ENCODE results near the gene C2orf72.
"Not testable (repeated sequence)": the region's sequence is repeated elsewhere in the genome, so short reads cannot be mapped to it uniquely, and the experiment has no call there.

The C2orf72 gene
- total RNA-seq = 0 reads per million in 2 donors

DNA sequence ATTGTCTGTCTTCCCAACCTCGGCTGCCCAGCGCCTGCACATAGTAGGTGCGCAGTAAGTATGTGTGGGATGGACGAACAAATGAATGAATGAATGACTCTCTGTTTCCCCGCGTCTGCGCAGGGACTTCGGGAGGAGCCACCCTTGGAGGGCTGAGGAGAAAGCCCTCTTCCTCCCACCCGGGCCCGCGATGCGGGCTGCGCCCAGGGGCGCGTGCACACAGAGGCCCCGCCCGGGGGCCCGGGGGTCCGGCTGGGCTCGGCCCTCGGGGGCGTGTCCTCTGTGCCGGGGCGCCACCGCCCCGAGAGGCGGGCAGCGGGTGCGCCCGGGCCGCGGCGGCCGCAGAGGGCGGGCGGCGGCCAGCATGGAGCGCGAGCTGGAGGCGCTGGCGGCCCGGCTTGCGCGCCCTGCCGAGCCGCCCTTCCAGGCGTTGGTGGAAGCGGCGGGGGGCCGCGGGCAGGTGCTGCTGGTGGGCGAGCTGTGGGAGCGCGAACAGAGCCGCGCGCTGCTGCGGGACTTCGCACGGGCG is at the start of gene C2orf72:
C2orf72 (plus strand) TSS at position 322 of the 529 bp plus-strand sequence; CDS start at position 365, 43 bp downstream.
- DNase-seq = no peak

DNA sequence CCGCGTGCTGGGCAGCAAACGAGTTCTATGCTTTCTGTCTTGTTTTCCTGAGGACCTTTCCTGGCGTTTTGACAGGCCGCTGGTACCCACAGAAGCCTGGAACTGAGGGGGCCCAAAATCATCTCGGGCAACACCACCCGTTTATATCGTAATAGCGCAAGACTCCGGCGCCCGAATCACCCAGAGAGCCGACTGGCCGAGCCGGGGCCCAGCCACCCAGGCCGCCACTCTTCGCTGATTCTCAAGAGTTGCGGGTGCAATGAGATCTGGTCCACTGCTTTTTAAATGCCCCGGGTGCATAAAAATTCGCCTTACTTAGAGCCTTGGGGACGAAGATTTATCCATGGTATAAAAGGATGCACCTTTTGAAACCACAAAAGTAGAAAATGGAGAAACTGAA is 47.6 kb upstream of the C2orf72 start:
- no peak for DNase-seq

DNA sequence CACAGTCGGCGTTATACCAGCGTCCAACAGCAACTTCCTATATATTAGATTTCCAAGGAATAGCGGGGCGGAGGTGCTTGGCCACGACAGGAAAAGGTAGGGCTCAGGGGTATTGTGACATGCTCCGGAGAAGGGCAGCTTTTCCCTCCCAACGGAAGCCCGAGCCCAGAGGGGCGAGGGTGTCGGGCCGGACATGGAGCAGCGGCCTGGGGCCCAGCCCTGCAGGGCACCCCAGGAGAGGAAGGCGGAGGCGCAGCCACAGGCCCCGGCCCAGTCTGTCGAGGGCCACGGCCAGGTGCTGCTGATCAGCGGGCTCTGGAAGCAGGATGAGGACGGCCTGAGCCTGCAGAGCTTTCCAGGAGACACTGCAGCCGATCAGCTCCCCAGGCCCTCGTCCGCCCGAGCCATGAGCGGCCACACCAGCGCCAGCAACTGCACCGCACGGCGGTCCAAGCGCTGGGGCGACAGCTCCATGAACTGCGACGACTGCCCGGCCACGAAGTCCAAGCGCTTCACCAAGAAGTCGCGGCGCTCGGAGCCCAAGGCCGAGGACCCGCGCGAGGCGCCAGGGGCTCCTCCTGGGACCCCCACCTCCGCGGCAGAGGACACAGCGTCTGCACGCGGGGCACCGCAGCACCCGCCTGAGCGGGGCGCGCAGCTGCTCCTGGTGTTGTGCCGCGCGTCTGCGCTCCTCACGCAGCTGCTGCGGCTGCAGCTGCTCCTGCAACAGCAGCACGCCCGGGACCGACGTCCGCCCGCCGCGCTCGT is 47.0 kb upstream of the C2orf72 start:
- DNase-seq = no peak

DNA sequence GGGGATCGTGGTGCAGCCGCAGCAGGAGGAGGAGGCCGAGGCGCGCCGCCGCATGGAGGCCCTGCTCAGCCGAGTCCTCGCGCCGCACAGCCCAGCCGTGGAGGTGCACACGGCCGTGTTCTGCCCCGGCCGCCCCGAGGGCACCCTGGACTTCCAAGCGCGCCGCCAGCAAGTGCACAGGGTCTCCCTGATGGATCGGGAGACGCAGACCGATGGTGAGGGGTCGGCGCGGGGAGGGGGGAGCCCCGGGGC is 46.5 kb upstream of the C2orf72 start:
- DNase-seq = no peak

DNA sequence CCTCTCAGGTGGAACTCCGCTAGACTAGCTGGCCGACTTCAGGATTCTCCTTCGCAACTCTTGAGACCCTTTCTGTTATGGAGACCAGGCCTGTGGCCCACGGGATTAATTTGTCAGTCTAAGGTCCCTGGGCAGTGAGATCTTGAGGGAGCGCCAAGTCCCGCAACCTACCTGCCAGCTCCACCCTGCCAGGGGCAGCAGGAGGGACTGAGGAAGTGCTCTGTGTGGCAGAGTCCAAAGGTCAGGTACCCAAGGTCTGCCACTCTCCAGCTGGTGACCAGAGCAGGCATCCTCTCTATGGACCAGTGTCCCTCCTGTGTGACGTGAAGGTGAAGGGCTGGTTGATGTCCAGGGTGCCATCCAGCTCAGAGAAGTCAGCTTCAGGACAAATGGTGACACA is 45.7 kb upstream of the C2orf72 start:
- no peak for DNase-seq

DNA sequence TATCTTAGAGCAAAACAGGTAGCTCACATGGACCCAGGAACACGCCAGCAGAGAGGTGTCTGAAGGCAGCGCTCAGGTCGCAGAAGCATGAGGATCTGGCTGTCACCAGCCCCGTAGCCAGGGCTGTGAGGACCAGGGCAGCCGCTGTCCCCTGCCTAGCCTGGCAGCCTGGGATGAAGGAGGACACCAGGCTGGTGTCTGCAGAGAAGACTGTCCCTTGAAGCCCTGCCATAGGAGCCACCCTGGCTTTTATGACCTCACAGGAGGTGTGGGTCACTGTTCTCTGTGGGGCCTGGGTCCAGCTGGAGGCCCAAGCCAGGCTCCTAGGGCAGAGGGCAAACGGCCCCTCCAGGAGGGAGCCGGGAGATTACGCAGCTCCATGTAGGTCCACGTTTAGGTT is 41.5 kb upstream of the C2orf72 start, which contains the start of gene SPATA3:
SPATA3 (plus strand) TSS at position 301 of the 400 bp plus-strand sequence. CDS start 113 bp downstream, outside the sequence.
- DNase-seq = no peak

DNA sequence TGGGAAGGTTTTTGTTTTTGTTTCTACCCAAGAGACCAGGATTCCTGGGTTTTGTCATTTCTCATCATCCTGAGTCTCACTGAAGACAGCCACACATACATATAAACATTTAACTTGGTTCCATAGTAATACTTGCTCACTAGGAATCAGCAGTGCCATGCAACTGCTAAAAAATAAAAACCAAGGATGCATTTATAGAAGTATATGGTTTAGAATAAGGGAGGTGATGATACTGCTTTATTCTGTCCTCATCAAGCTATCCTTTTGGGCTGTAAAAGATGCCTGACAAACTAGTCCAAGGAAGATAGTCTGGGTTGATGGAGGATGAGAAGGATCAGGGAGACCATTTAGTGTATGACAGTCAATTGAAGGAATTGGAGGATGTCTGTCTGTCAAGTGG is 40.7 kb upstream of the C2orf72 start:
- no peak for DNase-seq

DNA sequence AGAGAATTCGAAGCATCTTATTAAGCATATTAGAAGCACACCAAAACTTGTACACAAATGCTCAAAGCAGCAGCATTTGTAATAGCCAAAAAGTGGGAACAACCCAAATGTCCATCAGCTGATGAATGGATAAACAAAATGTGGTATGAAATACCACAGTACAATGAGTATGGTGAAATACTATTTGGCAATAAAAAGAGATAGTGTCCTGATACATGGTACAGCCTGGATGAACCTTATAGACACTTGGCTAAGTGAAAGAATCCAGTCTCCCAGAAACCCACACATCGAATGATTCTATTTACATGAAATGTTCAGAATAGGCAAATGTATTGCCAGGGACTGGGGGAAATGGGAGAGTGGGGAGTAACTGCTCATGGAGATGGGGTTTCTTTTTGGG is 38.4 kb upstream of the C2orf72 start:
- no peak for DNase-seq

DNA sequence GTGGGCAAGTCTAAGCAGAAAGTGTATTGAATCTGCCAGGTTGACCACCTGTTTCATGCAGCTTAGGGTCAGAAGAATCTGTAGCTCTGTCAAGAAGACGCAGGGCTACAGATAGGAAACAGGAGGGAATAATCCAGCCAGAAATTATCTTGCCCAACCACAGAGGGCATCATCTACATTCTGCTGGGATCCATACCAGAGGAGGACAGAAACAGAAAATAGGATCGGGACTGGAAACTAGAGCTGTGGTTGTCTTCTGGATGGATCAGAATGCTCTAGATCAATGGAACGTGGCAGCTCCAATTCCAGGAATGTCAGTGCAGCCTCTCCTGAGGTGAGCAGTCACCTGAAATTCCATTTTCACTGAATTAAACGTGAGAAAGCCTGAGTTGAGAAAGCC is 37.8 kb upstream of the C2orf72 start:
- no peak for DNase-seq

DNA sequence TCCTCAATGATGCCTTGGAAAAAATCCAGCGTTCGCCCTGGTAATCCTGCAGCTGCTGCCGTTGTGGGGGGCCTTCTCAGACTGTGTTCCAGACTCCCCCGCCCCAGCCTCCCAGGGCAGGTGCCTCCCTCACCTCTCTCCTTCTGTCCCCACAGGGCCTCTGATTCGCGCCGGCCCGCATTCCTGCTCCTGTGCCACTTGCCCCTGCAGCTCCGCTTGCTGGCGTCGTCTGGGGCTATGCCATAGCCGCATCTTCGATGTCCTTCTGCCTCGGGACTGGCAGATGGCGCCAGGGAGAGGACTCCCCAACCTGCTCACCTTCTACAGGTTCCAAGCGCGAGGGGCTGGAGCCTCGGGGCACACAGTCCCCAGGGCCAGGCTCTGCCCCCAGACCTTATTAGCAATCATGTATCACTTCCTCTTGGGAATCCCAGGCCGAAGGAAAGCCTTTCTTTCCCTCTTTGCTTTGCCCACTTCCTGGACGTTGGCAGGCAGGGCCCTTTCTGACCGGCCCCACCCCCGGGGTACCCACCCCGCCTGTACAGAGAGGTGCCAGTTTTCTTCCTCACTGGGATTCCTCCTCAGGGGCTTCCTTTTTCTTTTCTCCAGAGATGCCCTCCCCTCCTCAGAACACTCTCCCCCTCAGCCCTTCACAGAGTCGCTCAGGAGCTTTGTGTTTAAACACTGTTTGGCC is 37.0 kb upstream of the C2orf72 start:
- DNase-seq = no peak

DNA sequence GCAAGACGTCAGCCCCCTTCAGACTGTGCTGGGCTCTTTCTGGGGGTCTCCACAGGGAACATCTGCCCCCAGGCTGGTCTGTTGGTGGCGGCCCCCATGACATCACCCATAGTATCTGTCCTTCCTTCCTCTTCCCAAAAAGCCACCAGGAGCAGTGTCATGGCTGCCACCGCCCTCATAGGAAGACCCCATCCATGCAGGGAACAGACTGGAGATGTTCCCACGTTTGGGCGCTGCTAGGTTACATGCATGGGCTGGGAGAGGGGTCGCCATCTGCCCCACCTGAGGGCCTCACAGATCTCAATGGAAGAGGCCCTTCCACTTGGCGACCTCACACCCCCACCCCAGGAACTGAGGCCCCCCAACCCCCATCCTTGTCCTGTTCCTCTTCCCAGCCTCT is 36.3 kb upstream of the C2orf72 start:
- no peak for DNase-seq

DNA sequence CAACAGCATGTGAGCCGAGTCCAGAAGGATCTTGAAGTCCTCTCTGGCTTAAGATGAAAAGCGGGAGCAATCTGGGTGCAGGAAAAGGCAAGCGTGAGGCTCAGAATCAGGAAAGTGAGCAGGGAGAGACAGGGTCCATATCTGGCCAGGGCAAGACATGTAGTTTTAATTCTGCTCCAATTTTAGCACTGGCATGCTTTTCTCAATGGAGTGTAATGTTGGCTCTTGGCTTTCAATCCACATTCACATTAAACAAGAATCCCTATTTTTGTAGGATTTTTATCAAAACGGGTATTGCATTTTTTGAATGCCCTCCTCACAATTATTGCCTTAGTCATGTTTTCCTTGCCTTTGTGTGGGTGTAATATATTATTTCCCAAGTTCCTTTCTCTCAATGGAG is 35.4 kb upstream of the C2orf72 start:
- DNase-seq = no peak

DNA sequence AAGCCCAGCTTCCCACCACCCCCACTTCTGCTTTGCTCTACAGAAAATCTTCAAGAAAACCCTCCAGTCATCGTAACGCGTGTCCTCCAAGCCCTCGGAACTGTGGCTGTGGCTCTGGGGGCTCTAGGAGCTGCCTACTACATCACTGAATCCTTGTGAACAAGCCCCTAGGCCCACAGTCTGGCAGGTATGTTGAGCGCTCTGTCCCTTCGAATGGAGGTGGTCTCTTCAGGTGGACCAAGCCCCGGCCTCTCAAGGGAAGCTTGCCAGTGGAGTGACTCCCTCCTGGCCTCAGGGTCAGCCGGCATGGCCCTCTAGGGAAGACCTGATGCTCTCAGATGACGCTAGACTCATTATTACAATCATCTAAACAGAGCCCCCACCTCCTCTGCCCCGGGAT is 34.7 kb upstream of the C2orf72 start:
- no peak for DNase-seq

DNA sequence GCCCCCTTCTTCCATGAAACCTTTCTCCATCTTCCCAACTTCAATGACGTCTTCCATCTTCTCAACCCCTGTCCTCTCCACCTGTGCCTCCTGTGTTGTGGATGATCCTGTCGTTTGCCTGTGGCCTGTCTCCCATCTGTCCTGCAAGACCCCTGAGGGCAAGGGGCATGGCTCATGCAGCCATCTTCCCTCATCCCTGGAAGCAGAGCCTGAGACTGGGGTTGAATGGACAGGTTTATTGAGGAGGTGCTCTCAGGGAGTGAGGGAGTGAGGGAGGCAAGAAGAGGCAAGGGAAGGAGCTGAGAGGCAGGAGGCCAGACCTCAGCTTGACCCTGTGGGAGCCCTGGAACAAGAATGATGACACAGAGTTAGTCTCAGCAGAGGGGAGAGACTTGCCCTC is 34.1 kb upstream of the C2orf72 start:
- no peak for DNase-seq

DNA sequence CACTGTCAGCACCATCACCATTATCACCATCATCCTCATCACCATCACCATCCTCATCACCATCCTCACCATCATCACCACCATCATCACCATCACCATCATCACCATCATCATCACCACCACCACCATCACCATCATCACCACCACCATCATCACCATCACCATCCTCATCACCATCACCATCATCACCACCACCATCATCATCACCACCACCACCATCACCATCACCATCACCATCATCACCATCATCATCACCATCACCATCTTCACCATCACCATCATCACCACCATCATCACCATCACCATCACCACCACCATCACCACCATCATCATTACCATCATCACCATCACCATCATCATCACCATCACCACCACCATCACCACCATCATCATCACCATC is 32.4 kb upstream of the C2orf72 start:
- DNase-seq = not testable (repeated sequence)

DNA sequence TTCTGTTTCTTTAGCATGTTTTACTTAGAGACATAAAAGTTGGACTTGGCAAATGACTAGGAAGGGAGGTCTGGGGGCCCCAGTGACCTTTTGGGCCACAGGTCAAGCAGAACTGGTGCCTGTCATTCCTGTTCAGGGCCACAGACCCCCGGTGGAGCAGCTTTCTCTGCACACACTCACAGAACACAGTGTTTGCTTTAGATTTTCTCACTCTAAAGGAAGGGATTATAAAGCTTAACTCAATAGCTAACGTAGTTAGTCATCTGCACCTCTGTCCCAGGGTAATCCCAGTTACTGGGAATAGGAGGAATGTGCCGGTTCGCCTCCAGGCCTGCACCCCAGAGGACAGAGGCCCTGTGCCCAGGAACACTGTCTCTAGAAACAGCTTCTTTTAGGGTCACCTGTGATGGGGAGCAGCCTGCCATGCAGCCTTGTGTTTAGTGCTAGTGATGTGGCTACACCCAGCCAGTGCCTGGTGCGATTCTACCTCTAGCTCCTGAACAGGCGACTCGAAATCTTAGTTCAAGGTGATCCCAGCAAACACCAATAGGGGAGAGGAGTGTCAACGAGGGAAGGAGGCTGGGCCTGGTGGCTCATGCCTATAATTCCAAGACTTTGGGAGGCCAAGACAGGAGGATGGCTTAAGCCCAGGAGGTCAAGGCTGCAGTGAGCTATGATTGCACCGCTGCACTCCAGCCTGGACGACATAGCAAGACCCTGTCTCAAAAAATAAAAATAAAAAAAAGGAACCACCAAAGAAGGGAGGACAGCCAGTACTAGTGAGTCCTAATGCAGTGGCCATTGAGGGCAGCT is 29.8 kb upstream of the C2orf72 start:
- no peak for DNase-seq

DNA sequence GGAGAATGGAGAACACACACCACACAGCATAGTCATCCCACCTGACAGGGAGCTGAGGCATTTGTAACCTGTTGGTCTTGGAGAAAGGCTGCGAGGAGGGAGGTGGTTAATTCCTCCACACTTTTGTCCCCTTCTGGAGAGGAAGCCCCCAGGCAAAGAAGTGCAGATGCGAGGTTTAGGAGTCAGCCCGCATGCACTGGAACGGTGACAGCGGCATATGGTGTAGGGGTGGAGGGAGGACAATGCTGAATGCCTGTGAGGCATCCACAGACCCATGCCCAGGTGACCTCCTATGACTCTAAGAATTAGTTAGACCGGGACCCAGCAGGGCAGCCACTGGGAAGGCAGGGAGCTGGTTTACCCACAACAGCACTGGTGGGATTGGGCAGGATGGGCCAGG is 29.2 kb upstream of the C2orf72 start:
- no peak for DNase-seq

DNA sequence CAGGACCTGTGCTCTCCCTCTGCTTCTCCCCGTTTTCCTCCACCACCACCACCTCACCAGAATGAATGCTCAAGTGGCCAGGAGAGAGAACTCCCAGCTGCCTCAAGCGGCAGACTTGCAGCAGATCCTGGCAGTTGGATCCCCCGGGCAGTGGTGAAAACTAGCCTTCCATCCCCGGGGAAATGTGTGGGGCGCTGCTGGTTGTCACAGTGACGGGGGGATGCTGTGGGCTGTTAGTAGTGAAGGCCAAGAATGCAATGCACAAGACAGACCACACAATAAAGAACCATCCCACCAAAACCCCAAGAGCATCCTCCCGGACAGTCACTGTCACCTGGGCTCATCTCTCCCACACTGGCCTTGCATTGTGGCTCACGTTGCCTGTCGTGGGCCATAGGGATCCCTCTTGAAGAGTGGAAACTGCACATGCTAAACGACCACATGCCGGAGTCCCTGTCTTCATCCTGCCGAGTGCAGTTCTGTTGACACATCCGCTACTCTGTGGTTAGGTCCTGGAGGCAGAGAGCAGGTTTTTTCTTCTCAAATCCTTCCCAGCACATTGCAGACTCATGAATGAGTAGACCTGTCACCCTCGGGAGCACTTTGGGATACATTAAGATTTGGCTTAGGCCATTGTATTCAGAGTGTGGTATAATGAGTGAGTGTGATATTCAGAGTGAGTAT is 27.9 kb upstream of the C2orf72 start:
- no peak for DNase-seq

DNA sequence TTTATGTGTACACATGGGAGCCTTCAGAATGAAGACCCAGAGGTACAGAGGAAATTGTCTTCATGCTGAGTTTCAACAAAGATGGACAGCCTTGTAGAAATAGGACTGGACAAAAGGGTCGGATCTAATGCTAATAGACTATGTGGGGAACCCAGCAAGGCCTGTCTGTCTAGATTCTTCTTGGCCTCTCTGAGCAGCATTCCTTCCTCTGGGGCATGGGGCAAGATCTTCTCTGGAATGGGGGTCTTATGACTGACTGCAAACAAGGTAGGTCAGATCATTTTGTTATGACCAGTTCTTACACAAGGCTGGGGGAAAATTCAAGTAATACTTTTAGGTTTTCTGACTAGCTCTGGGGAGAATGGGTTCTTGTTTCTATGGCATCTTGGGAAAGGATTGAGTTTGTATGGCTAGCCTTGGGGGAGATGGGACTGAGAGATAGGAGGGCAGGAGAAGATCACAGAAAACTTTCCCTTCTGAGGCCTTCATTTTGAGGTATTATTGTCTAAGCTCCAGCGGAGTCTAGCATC is 27.1 kb upstream of the C2orf72 start:
- DNase-seq = no peak

DNA sequence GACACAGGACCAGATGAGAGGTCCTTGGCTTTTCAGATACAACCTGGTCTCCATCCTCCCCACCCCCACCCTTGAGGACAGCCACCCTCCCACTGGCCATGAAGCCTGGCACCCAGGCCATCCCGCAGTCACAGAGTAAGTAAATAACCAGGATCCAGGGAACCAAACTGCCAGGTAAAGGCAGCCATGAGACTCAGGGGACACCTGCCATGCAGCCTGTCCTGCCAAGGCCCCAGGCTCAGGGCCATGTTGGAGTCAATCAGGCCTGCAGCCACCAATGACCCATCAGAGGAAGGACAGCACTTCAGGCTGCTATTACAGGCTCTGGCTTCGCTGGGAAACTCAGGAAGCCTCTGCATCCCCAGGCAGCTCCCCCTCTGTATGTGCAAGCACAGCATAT is 25.8 kb upstream of the C2orf72 start:
- no peak for DNase-seq

DNA sequence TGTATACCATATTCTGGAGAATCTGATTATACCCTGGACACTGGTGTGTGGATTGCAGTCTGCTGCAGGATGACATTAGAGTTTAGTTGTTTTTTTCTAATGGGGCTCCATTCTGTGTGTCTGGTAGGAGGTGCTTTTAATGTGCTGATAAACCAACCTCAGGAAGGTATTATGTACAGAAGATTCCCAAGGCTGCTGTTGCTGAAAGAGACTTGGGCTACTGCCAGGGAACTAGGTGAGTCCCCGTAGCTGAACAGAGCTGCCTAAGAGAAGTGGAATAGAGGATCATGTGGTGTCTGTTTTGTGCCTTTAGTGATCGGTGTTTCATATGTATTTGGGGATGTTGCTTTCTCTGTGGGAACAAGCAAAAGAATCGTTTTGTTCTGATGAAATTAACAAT is 24.9 kb upstream of the C2orf72 start:
- DNase-seq = no peak

DNA sequence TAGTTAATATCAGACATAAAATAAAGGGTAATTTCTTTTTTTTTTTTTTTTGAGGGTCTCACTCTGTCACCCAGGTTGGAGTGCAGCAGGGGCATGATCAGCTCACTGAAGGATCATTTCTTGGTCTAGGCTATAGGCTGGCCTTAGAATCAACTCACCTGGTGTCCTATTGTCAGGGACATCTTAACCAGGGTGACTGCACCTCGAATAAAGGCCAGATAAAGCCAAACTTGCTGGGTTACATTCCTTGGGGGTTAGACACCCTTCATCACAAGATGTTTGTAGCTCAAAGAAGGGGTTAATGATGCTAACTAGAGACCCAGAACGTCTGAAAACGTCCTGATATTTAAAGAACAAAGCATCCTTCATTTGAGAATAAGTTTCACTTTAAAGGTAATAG is 23.5 kb upstream of the C2orf72 start:
- DNase-seq = no peak

DNA sequence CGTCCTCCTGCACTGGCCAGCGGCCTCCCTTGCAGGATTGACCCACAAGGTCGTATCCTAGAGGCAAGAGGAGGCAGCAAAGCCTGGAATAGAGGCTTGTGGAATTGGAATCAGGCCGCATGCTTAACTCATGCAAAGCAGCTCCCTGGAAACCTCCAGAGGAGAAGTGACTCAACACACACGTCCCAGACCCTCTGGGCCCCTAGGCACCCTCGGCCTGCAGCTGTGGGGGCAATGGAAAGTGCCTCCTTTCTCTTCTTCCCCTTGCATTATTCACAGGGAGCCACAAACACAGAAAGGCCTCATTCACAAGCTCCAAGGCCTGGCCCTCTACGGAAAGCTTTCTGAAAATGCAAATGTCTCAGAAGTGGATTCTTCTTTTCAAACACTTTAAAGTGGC is 21.8 kb upstream of the C2orf72 start:
- DNase-seq = no peak

Measured in T-helper 9 cell (primary cell).